Measurements from ENCODE around the gene FAM53B.
A peak's percentile ranks its signal among the peaks of the same experiment; 100 is the strongest.

Gene FAM53B

DNA sequence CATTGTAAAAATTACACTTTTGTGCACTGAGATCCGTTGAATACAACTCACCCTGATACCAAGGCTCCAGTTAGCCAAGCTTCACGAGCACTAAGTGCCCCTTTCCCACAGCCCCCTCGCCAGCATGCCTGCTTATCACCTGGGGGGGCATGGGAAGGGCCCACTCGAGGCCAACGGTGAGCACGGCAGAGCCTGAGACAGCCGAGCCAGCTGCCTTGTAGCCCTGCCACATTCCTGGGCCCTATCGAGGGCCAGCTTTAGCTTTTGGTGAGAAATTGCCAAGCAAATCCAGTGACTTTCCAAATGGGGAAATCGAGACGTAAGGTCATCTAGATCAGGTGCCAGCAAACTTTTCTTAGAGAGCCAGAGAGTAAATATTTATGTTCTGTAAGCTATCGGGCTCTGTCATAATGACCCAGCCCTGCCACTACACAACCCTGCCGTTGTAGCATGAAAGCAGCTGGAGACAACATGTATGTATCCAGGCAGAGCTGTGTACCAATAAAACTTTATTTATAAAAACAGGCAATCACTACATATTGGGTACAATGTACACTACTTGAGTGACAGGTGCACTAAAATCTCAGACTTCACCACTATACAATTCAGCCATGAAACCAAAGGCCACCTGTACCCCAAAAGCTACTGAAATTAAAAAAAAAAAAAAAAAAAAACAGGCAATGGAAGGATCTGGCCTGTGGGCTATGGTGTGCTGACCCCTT, 83.6 kb downstream of the FAM53B start:
- DNase-seq (ENCODE audit: low read depth): no peak

- DNase-seq (ENCODE audit: low read depth): no peak
These were observed 84.8 kb downstream of the FAM53B start for GRCh38 chr10:124659380-124659779.

- no peak for DNase-seq (ENCODE audit: low read depth)
These were observed 85.5 kb downstream of the FAM53B start for GRCh38 chr10:124658591-124659242.

GRCh38 chr10:124657806-124658205, 86.4 kb downstream of the FAM53B start:
- DNase-seq (ENCODE audit: low read depth): peak; percentile 20

- DNase-seq (ENCODE audit: low read depth): no peak
These were observed 87.6 kb downstream of the FAM53B start for GRCh38 chr10:124656541-124656940.

- no peak for DNase-seq (ENCODE audit: low read depth)
These were observed 88.1 kb downstream of the FAM53B start for GRCh38 chr10:124656113-124656490.

- DNase-seq (ENCODE audit: low read depth): no peak
These were observed 88.7 kb downstream of the FAM53B start for GRCh38 chr10:124655191-124656112.

- DNase-seq (ENCODE audit: low read depth): no peak
These were observed 89.5 kb downstream of the FAM53B start for GRCh38 chr10:124654686-124655085.

- no peak for DNase-seq (ENCODE audit: low read depth)
These were observed 90.1 kb downstream of the FAM53B start for GRCh38 chr10:124653811-124654651.

- no peak for DNase-seq (ENCODE audit: low read depth)
These were observed 90.9 kb downstream of the FAM53B start for GRCh38 chr10:124653311-124653710.

DNA sequence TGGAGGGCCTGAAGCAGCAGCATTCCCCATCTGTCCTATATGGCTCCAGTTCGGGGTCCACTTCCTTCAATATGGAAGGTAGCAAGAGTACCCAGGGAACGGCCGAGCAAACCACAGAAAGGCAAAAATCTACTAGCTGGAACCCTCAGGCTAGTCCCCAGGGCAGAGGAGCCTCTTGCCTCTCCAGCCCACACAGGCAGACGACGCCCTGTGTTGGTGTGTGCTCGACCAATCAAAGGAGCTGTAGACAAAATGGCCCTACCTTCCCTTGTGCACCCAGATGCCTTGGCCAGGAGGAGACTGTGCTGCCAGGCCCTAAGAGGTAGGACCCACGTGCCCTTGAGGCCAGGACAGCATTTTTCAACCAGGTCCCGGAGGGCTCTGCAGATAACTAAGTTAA, 91.5 kb downstream of the FAM53B start:
- DNase-seq (ENCODE audit: low read depth): no peak

DNA sequence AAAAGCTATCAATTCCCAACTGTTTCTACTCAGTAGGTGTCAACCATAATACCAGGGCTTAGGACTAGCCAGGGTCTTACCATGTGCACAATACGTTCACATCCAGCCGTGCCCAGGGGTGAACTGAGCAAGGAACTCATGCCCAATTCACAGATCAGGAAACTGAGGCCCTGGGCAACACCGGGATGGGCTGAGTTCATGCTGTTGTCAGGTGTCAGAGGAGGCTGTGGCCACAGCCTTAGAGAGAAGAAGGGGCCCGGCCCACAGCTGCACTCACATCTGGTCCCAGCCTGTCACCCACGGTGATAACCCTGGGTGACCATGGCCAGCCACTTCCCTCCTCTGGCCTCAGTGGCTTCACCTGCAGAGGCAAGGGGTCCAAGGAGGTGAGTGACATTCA, 92.0 kb downstream of the FAM53B start:
- DNase-seq (ENCODE audit: low read depth): no peak

DNA sequence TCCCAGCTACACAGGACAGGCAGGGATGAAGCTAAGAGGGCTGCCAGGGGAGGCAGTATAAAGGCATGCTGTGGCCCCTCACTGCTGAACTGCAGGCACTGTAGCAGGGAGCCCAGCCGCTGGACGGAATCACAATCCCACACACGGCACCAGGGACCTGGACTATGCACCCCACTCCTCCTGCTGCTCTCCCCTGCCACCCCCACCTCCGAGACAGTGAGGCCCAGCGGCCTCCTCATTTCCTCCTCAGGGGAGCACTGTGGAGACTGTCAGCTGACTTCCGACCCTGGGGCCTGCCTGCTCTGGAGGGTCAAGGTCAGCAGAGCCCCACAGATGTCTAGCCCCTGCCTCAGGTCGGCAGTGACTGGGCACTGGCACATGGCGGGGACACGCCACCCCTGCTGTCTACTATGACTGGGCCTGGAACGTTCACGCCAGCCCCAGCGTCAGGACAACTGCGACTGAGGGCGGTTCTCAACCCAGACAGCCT, 92.7 kb downstream of the FAM53B start:
- no peak for DNase-seq (ENCODE audit: low read depth)

- no peak for DNase-seq (ENCODE audit: low read depth)
These were observed 93.3 kb downstream of the FAM53B start for GRCh38 chr10:124650820-124651401.

GRCh38 chr10:124650263-124650662, 93.9 kb downstream of the FAM53B start:
- no peak for DNase-seq (ENCODE audit: low read depth)

DNA sequence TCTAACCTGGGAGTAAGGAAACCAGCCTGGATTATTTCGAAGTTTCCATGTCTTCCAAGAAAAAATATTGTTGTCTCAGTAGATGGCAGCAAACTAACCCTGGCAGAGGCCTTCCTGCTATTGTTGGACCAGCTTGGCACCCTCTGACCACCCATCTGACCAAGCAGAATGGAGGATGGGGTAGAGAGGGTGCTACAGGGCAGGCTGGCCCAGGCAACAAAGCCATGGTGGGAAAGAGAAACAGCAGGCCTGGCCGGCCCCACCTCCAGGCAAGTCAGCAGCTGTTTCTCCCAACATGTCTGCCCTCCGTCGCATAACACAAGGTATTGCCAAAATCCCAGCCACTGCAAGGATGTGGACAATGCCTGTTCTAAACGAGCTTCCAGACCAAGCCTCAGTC, 95.0 kb downstream of the FAM53B start:
- no peak for DNase-seq (ENCODE audit: low read depth)

DNA sequence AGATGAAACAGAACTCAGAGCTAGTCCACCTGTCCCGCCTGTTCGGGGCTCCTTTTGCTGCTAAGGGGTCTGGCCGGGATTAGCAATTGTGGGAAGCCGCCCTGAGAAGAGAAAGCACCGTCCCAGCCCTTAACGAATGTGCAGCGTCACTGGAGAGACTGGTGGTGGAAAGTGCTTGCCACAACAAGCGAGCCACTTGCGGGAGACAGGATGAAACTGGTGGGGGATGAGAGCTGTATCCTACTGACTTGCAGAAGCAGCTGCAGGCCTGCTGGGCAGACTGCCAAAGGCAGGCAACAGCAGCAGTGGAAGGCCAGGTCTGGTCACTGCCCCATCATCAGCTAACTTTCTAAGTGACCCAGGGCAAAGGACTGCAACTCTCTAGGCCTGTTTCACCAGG, 95.4 kb downstream of the FAM53B start:
- DNase-seq (ENCODE audit: low read depth): peak; percentile 71

- no peak for DNase-seq (ENCODE audit: low read depth)
These were observed 96.1 kb downstream of the FAM53B start for GRCh38 chr10:124648131-124648475.

DNA sequence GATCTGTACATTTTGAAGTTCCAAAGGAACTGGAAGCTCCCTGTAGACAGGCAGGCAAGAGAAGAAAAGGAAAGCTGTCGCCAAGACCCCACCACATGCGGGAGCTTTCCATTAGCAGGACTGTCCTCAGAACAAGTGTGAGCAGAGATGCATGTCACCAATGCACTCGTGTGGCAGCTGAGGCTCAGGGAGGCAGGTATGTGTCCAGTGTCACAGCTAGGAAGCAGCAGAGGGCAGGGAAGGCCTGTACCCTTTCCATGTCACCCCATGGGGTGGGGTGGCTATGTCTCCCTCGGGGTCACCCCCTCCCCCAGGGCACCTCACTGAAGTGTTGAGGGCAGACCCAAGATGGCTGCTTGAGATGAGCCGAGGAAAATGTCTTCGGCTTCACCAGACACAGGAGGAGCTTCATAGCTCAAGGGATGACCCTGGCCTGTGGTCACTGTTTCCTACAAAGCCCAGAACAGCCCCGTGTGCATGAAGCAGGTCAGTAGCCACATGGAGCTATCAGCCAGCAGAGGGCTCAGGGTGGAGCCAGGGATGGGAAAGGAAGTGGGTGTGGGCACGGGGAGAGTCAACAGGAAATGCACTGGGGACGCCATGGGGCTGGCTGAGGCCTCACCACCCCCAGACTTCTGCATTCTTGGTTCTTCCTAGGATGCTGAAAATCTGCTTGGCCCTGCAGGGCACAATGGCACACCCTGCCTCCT, 96.6 kb downstream of the FAM53B start:
- DNase-seq (ENCODE audit: low read depth): peak; percentile 13

DNA sequence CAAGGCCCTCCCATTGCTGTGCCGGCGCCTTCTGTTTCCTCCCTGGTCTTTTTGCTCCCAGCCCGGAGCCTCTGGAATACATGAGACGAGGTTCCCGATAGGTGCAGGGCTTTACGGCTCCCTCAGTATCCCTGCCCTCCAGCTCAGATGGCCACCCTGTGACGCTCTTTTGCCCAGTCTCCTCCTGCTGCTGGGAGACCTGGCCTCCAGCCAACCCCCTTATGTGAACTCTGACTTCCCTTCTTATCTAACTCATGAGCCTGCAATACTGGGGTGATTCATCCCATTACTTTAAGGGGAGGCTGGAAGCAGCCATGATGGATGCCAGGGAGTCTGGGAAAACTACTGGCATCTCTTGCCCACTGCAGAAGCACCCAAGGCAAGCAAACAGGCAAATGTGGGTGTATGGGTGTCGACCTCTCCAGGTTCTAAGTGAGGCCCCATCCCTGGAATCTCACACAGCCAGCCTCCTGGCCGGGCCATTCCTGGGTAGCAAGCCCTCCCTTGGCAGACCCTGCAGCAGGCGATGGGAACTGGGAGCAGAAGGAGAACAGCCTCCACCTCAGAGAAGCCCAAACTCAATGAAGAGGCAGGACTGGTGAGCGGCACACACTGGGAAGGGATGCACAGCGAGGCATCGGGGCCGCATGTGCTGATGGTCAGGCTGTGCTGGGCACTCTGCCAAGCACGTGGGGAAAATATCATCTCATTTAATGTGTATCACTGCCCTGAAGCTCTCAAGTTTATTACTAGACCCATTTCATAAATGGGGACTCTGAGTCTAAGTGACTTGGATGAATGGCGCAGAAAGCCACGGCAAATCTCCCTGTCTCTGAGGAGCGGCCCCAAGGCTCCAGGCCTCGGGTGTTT, 97.5 kb downstream of the FAM53B start:
- DNase-seq (ENCODE audit: low read depth): peak; percentile 72

Measured in GM04504 (cell line).